ENCODE measurements around the gene CDC42EP3. TPM values are rescaled to one million over a fixed set of nuclear protein-coding genes. Genes with fewer than 3 reads are reported as not detected.

CDC42EP3 gene
- total and polyA plus RNA-seq, 12 donors = 4.2 to 30.2 (median 10.7) TPM

DNA sequence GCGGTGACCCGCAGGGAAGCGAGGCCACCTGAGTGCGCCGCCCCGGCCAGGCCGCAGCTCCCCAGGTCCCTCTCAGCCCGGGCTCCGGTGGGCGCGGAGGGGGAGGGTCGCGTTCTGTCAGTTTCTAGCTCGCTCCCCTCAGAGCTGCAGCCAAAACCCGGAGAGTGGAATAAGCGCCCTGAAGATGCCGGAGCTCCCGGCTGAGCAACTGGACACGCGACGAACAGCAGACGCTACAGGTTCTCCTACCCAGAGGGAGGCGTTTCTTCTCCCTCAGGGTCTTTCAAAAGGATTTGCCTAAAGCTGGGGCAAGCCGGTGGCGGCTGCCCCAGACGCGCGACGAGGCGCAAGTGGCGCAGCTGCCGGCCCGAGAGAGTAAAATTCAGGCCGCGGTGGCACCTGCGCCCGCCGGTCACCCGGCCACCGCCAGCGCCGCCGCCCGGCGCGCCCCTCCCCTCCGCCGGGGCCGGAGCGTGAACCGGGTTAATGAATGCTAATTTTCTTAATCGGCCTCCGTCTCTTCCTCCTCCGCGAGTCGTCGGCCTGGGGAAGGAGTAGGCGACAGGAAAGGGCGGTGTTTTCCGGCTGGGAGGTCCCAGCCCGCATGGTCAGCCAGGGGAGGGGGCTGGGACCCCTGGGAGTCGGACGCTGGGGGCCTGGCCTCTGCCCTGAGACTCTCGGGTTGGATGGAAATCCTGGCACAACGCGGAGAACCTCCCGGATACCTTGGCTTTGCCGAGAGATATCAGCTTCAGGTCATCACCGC is 845 bp upstream of the CDC42EP3 start:
- DNase-seq = peak; percentile 53 to 78 (median 66)
- Histone ChIP-seq H3K9me3 (replicated peaks in 1 of 3) (no peaks in the 10 kb centered on the region), H3K4me3 (peak overlapping the region; percentile 48 to 94 (median 62)), H3K36me3 (replicated peaks in 1 of 2) (no peaks in the 10 kb centered on the region), H3K27me3 (no peaks in the 10 kb centered on the region), H3K27ac (peak overlapping the region in 4 of 5 donors; percentile 35 to 90 (median 65)), H3K4me1 (replicated peaks in 1 of 2) (peaks cover 0 to 7% of the 10 kb centered on the region in 2 donors)
- intact Hi-C loops (cut with DNase I) = no loop called here
- WGBS, 4 donors = 0 to 1% (median 1%) methylated on average over 18 to 69 of the region's 69 CpGs
- TF ChIP-seq, protein P1, sequence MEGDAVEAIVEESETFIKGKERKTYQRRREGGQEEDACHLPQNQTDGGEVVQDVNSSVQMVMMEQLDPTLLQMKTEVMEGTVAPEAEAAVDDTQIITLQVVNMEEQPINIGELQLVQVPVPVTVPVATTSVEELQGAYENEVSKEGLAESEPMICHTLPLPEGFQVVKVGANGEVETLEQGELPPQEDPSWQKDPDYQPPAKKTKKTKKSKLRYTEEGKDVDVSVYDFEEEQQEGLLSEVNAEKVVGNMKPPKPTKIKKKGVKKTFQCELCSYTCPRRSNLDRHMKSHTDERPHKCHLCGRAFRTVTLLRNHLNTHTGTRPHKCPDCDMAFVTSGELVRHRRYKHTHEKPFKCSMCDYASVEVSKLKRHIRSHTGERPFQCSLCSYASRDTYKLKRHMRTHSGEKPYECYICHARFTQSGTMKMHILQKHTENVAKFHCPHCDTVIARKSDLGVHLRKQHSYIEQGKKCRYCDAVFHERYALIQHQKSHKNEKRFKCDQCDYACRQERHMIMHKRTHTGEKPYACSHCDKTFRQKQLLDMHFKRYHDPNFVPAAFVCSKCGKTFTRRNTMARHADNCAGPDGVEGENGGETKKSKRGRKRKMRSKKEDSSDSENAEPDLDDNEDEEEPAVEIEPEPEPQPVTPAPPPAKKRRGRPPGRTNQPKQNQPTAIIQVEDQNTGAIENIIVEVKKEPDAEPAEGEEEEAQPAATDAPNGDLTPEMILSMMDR (IDR thresholded peaks at IDR 0.05) = no peak
- TF ChIP-seq POLR2A (IDR thresholded peaks at IDR 0.05) = peak in 1 of 2 donors; percentile 35

DNA sequence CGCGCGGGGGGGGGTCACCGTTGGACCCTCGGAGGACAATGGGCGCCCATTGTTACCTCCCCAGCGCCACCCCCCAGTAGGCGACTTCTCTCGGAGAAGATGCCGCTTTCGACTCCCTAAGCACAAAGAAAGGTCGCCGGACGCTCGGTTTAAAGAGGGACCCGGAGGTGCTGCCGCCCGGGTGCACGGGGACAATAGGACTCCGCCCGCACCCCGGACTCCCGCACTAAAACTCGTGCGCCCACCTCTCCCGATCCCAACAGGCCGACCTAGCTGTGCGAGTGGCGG is 318 bp upstream of the CDC42EP3 start:
- Histone ChIP-seq H3K36me3 (replicated peaks in 1 of 2) (no peaks in the 10 kb centered on the region), H3K27me3 (no peaks in the 10 kb centered on the region), H3K9me3 (replicated peaks in 1 of 3) (no peaks in the 10 kb centered on the region), H3K27ac (peak overlapping the region in 4 of 5 donors; percentile 35 to 90 (median 65)), H3K4me3 (peak overlapping the region; percentile 48 to 94 (median 62)), H3K4me1 (replicated peaks in 1 of 2) (peaks cover 0 to 7% of the 10 kb centered on the region in 2 donors)
- DNase-seq = peak in 2 of 7 donors; percentile 22 to 54
- TF ChIP-seq, protein P1 (IDR thresholded peaks at IDR 0.05) = no peak
- no peak for TF ChIP-seq POLR2A (IDR thresholded peaks at IDR 0.05)
- intact Hi-C loops (cut with DNase I) = no loop called here
- 0 to 1% (median 0%) methylated on average over 13 to 29 of the region's 29 CpGs; no CpG with 5 or more reads in 1 of the 4 donors for WGBS, 4 donors

DNA sequence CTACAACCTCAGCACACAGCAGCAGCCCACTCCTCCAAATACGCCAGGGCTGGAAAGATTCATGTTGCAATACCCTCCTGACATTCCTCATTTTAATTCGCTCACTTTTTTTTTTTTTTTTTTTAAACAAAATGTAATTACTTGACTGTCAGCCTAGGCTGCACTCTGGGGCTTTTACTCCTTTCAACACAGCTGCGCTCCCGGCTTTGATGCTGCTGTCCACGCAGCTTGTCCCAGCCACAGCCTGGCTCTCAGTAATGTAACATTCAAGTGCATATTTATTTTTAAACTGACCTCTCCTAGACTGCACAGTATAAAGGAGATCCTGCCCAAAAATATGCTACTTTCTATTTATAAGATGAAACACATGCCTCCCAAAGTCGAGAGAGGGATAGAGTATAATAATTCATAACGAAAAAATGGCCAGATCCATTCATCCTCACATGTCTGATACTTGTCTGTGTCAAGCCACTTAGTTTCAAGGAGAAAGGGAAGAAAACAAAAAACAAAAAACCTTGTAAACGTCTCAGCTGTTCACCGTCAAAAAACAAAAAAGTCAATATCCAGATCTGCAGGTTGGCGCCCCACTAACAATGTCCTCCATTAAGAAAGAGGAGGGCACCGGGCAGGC is 949 bp downstream of the CDC42EP3 start:
- 12 to 19% (median 16%) methylated on average over 11 of the region's 11 CpGs for WGBS, 4 donors
- DNase-seq = no peak
- intact Hi-C loops (cut with DNase I) = no loop called here
- Histone ChIP-seq H3K4me1 (replicated peaks in 1 of 2) (peaks cover 0 to 15% of the 10 kb centered on the region in 2 donors), H3K27ac (peak overlapping the region in 3 of 5 donors; percentile 47 to 90 (median 77)), H3K9me3 (replicated peaks in 1 of 3) (no peaks in the 10 kb centered on the region), H3K36me3 (replicated peaks in 1 of 2) (no peaks in the 10 kb centered on the region), H3K4me3 (peak overlapping the region in 3 of 4 donors; percentile 55 to 94 (median 56)), H3K27me3 (no peaks in the 10 kb centered on the region)
- no peak for TF ChIP-seq POLR2A (IDR thresholded peaks at IDR 0.05)
- TF ChIP-seq, protein P1 (IDR thresholded peaks at IDR 0.05) = no peak

DNA sequence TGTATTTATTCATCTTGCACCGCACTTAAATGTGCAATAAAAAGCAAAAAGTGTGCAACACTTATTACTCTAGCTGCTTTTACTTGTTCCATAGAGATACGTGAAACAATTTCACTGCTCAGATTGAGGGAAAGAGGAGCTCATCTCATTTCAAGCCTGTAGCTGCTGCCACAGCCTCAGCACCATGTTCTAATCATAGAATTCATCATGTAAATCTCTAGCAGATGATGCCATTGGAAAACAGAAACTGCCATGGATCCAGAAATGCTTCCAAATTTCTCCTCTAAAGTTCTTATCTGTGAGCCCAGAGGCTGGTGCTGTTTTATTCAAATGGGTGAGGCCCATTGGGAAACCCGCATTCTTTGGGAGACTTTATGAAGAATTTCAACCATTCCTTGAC is 2.0 kb downstream of the CDC42EP3 start:
- Histone ChIP-seq H3K4me3 (peak overlapping the region in 1 of 4 donors; percentile 94), H3K36me3 (replicated peaks in 1 of 2) (no peaks in the 10 kb centered on the region), H3K9me3 (replicated peaks in 1 of 3) (no peaks in the 10 kb centered on the region), H3K4me1 (replicated peaks in 1 of 2) (peaks cover 0 to 25% of the 10 kb centered on the region in 2 donors), H3K27ac (peak overlapping the region in 2 of 5 donors; percentile 56 to 77), H3K27me3 (no peaks in the 10 kb centered on the region)
- intact Hi-C loops (cut with DNase I) = loop anchor here in 1 of 2 donors (10.0 kb wide), 1 partner anchor 255 kb away; no protein-coding TSS in a partner anchor
- no peak for DNase-seq
- TF ChIP-seq POLR2A (IDR thresholded peaks at IDR 0.05) = no peak
- TF ChIP-seq, protein P1 (IDR thresholded peaks at IDR 0.05) = no peak
- WGBS, 4 donors = 75 to 85% (median 83%) methylated on average over 3 of the region's 3 CpGs

All from adrenal gland (tissue), 12 donors.